Neural progenitor cell (in vitro differentiated cells): ENCODE measurements around the gene LRRC8D. TPM values are rescaled to one million over a fixed set of nuclear protein-coding genes. Genes with fewer than 3 reads are reported as not detected.

Experiments used
- DNase-seq: peaks from one replicate; pipeline ENCODE4 v3.0.0-alpha.2; 2016; ENCODE audit warnings: low spot score
- H2AFZ ChIP-seq: fragments of 200-600 bp; sonication (generic); replicated peaks from 2 replicates; pipeline ENCODE4 v1.6.1; 2016; ENCODE audit warnings: antibody characterized with exemption
- H3F3A ChIP-seq: fragments of 200-600 bp; sonication (generic); 2 replicates; pipeline ENCODE4 v1.6.1; 2016; ENCODE audit warnings: antibody characterized with exemption, low read depth
- H3K27ac ChIP-seq: fragments of 200-600 bp; sonication (generic); 2 replicates; pipeline ENCODE4 v1.5.1; 2016; ENCODE audit warnings: mild to moderate bottlenecking
- H3K27me3 ChIP-seq: fragments of 200-600 bp; sonication (generic); 2 replicates; pipeline ENCODE4 v1.6.1; 2016; ENCODE audit warnings: mild to moderate bottlenecking, moderate library complexity
- H3K36me3 ChIP-seq: fragments of 200-600 bp; sonication (generic); 2 replicates; pipeline ENCODE4 v1.5.1; 2016
- H3K4me1 ChIP-seq: fragments of 200-600 bp; sonication (generic); 2 replicates; pipeline ENCODE4 v1.6.1; 2016; ENCODE audit warnings: mixed run types
- H3K4me2 ChIP-seq: fragments of 200-600 bp; sonication (generic); 2 replicates; pipeline ENCODE4 v1.6.1; 2016
- H3K4me3 ChIP-seq: fragments of 200-600 bp; sonication (generic); 2 replicates; pipeline ENCODE4 v1.5.1; 2016
- H3K79me2 ChIP-seq: fragments of 200-600 bp; sonication (generic); 2 replicates; pipeline ENCODE4 v1.6.1; 2016; ENCODE audit warnings: low read depth
- H3K9ac ChIP-seq: fragments of 200-600 bp; sonication (generic); 2 replicates; pipeline ENCODE4 v1.6.1; 2016
- H3K9me3 ChIP-seq: fragments of 200-600 bp; sonication (generic); 2 replicates; pipeline ENCODE4 v1.5.1; 2016; ENCODE audit warnings: low read depth
- H4K20me1 ChIP-seq: fragments of 200-600 bp; sonication (generic); 2 replicates; pipeline ENCODE4 v1.6.1; 2016; ENCODE audit warnings: low read depth
- H3K27ac Mint-ChIP-seq: 3 replicates; pipeline ENCODE4 v1.8.0; 2021; ENCODE audit warnings: mixed read lengths
- H3K27me3 Mint-ChIP-seq: 2 replicates; pipeline ENCODE4 v1.8.0; 2022; ENCODE audit warnings: low read depth, mild to moderate bottlenecking, inconsistent platforms, moderate library complexity, mixed read lengths; ENCODE audit not compliant: insufficient read depth
- H3K36me3 Mint-ChIP-seq: 3 replicates; pipeline ENCODE4 v1.8.0; 2021; ENCODE audit warnings: mixed read lengths
- H3K4me1 Mint-ChIP-seq: 3 replicates; pipeline ENCODE4 v1.8.0; 2021; ENCODE audit warnings: mixed read lengths
- H3K4me3 Mint-ChIP-seq: 3 replicates; pipeline ENCODE4 v1.8.0; 2021; ENCODE audit warnings: mild to moderate bottlenecking, moderate library complexity, mixed read lengths
- H3K9me3 Mint-ChIP-seq: 3 replicates; pipeline ENCODE4 v1.8.0; 2020; ENCODE audit warnings: mixed read lengths
- CTCF ChIP-seq: fragments of 200-600 bp; sonication (generic); IDR thresholded peaks from 2 replicates; pipeline ENCODE4 v1.5.1; 2017; ENCODE audit warnings: antibody characterized with exemption, mild to moderate bottlenecking
- EZH2 ChIP-seq: fragments of 200-600 bp; sonication (generic); IDR thresholded peaks from 2 replicates; pipeline ENCODE4 v1.6.1; 2017; ENCODE audit warnings: antibody characterized with exemption, mild to moderate bottlenecking, moderate library complexity
- EZH2phosphoT487 ChIP-seq: fragments of 200-600 bp; sonication (generic); IDR thresholded peaks from 2 replicates; pipeline ENCODE4 v1.6.1; 2017; ENCODE audit warnings: antibody characterized with exemption
- total RNA-seq: library from RNA; depleted of rRNA; stranded (reverse); fragments of >200 nt; gene quantifications from 2 replicates; pipeline ENCODE4 v1.2.3, GENCODE V29; 2015; ENCODE audit warnings: low replicate concordance

The LRRC8D gene
- total RNA-seq, 1 donor from 2014 or later: 55.7 TPM

DNA sequence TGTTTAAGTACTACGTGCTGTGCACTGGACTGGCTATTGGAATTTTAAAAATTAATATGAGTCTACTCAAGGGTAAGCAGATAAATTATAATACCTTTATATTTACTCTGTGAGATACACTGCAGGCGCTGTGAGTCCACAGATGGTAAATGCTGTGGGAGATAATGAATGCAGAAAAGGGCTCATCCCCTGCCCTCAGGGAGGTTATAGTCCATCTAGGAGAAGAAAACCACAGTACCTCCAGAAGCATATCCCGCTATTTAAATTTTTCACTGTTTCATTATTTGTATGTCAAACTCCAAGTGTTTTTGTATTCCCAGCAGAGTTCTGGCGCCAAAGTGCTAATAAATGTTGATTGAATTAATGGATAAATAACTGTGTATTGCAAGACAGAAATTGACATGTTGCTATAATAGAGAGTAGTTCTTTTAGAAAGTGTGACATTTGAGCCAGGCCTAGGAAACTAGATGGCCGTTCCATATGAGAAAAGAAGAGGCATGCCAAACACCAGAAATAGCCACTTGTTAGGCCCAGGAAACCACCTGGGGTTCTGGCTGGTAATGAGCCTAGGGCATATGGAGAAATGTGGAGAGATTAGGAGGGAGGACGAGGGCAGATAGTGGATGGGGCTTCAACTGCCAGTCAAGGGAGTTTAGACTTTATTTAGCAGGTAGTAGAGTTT lies 61.7 kb downstream of the LRRC8D start:
- H3K9ac ChIP-seq: no peak overlapping the region
- no peak for DNase-seq
- peaks cover 3% of the 10 kb centered on the region for H3K36me3 ChIP-seq
- no peak for TF ChIP-seq CTCF
- TF ChIP-seq EZH2phosphoT487: no peak
- TF ChIP-seq EZH2: no peak
- no peak overlapping the region for H2AFZ ChIP-seq
- Mint-ChIP-seq H3K36me3 (peaks cover 25% of the 10 kb centered on the region), H3K27ac (no peak overlapping the region), H3K4me1 (no peaks in the 10 kb centered on the region), H3K27me3 (peaks cover 4% of the 10 kb centered on the region), H3K4me3 (no peak overlapping the region), H3K9me3 (peaks cover 6% of the 10 kb centered on the region)
- no peaks in the 10 kb centered on the region for H3F3A ChIP-seq
- H4K20me1 ChIP-seq: peaks cover 25% of the 10 kb centered on the region
- no peak overlapping the region for H3K27ac ChIP-seq
- no peaks in the 10 kb centered on the region for H3K27me3 ChIP-seq
- H3K4me2 ChIP-seq: no peak overlapping the region
- H3K79me2 ChIP-seq: peaks cover 65% of the 10 kb centered on the region
- H3K4me3 ChIP-seq: no peak overlapping the region
- H3K4me1 ChIP-seq: no peaks in the 10 kb centered on the region
- no peaks in the 10 kb centered on the region for H3K9me3 ChIP-seq

- Histone ChIP-seq H3K4me2 (no peak overlapping the region), H3K9me3 (no peaks in the 10 kb centered on the region), H3K36me3 (peaks cover 3% of the 10 kb centered on the region), H3K4me1 (no peaks in the 10 kb centered on the region), H3K4me3 (no peak overlapping the region), H2AFZ (no peak overlapping the region), H3K79me2 (peaks cover 60% of the 10 kb centered on the region), H3K9ac (no peak overlapping the region), H3K27ac (no peak overlapping the region), H3K27me3 (no peaks in the 10 kb centered on the region), H3F3A (no peaks in the 10 kb centered on the region), H4K20me1 (peaks cover 27% of the 10 kb centered on the region)
- Mint-ChIP-seq H3K36me3 (peaks cover 28% of the 10 kb centered on the region), H3K9me3 (peaks cover 6% of the 10 kb centered on the region), H3K4me3 (no peak overlapping the region), H3K27ac (no peak overlapping the region), H3K27me3 (peaks cover 4% of the 10 kb centered on the region), H3K4me1 (no peaks in the 10 kb centered on the region)
- TF ChIP-seq CTCF (no peak), EZH2 (no peak), EZH2phosphoT487 (no peak)
- no peak for DNase-seq
Measured at GRCh38 chr1:89883030-89883379, 62.2 kb downstream of the LRRC8D start.

DNA sequence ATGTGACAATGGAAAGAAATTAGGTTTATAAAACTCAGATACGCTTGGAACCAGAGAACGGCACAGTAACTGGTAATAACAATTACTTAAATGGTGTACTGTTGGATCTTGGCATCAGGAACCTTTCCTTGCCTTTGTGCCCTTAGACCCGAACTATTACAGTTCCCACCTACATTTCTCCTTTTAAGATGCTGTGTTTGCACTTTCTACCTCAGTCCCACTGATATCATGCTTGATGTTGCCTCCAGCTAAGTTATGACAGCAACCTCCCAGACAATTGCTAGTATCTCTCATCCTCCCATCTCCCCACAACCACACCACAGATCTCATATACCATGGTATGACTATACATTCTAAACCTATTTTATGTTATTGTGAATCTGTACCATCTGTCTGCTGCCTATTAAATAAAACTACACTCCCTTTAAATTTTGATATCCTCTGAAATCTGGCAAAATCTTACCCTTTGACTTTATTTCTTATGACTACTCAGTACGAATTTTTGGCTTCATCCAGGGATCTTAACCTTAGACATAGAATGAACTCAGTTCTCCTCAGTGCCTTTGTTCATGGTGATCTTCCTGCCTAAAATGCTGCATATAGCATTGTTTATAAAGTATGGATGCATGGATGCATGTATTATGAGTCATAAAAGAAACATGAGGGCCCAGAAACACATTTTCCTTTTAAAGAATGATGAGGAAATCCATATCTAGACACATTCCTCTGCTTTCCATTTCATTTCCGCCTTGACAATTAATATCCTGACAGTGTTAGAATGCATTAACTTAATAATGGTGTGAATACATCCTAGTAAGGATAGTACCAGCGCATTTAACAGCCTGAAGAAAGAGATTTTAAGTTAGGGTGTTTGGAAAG lies 64.1 kb downstream of the LRRC8D start:
- Mint-ChIP-seq H3K27me3 (peaks cover 4% of the 10 kb centered on the region), H3K36me3 (peaks cover 20% of the 10 kb centered on the region), H3K4me1 (no peaks in the 10 kb centered on the region), H3K4me3 (no peak overlapping the region), H3K9me3 (peaks cover 3% of the 10 kb centered on the region), H3K27ac (no peak overlapping the region)
- Histone ChIP-seq H3K4me1 (no peaks in the 10 kb centered on the region), H3K4me3 (no peak overlapping the region), H4K20me1 (peaks cover 27% of the 10 kb centered on the region), H3K27ac (no peak overlapping the region), H2AFZ (no peak overlapping the region), H3K9ac (no peak overlapping the region), H3K36me3 (peaks cover 3% of the 10 kb centered on the region), H3K27me3 (no peaks in the 10 kb centered on the region), H3K79me2 (peaks cover 50% of the 10 kb centered on the region), H3F3A (no peaks in the 10 kb centered on the region), H3K4me2 (no peak overlapping the region), H3K9me3 (no peaks in the 10 kb centered on the region)
- DNase-seq: no peak
- TF ChIP-seq CTCF: no peak
- TF ChIP-seq EZH2phosphoT487: no peak
- TF ChIP-seq EZH2: no peak
